GM12878 (cell line): ENCODE data around the gene CIDEA. TPM values are rescaled to one million over a fixed set of nuclear protein-coding genes. Genes with fewer than 3 reads are reported as not detected.

Source experiments
- ASH2L ChIP-seq: fragments of 300-600, 200-600 bp; sonication (generic); IDR thresholded peaks from 2 replicates; pipeline ENCODE4 v1.6.1; 2017; ENCODE audit warnings: low read depth, mild to moderate bottlenecking, borderline replicate concordance
- E4F1 ChIP-seq: fragments of 450-650 bp; IDR thresholded peaks from 2 replicates; pipeline ENCODE4 v1.6.1; 2018; ENCODE audit warnings: borderline replicate concordance, mild to moderate bottlenecking; ENCODE audit not compliant: partially characterized antibody
- IRF5 ChIP-seq: fragments of 450-650 bp; IDR thresholded peaks from 2 replicates; pipeline ENCODE4 v1.6.1; 2017; ENCODE audit warnings: borderline replicate concordance
- KAT2A ChIP-seq: conservative IDR thresholded peaks from 2 replicates; pipeline ENCODE4 v1.6.1; 2011; ENCODE audit warnings: low read depth, low read length; ENCODE audit not compliant: control insufficient read depth
- POLR2AphosphoS5 ChIP-seq: IDR thresholded peaks from 2 replicates; pipeline ENCODE4 v1.6.1; 2011; ENCODE audit warnings: mild to moderate bottlenecking, low read length, inconsistent platforms
- REST ChIP-seq: IDR thresholded peaks from 2 replicates; pipeline ENCODE4 v1.6.1; 2012; ENCODE audit warnings: mild to moderate bottlenecking, low read depth, low read length
- SMARCA5 ChIP-seq: fragments of 450-650 bp; IDR thresholded peaks from 2 replicates; pipeline ENCODE4 v1.6.1; 2017; ENCODE audit warnings: mild to moderate bottlenecking
- ZBTB33 ChIP-seq: fragments of 450-650 bp; IDR thresholded peaks from 2 replicates; pipeline ENCODE4 v1.6.1; 2017; ENCODE audit warnings: mild to moderate bottlenecking
- polyA plus RNA-seq, 11 experiments: library from polyadenylated mRNA; depleted of rRNA in 4 of 11; unstranded in 6 of 11; stranded (reverse) in 5 of 11; fragments of >200 nt; fragmentation: Nextera tagmentation in 4 of 11; fragmentation: Illumina TruSeq in 1 of 11; extraction: Ambion mirVana in 4 of 11; extraction: Trizol in 1 of 11; gene quantifications; 1 replicate in 1 of 11; 2 replicates in 10 of 11; pipeline versions ENCODE4 v1.2.1 to v1.2.3, GENCODE V29; 2011 to 2016; ENCODE audit warnings: inconsistent platforms in 2 of 11, missing spikeins in 2 of 11, low read depth in 1 of 11
- total RNA-seq, 4 experiments: library from RNA; depleted of rRNA in 3 of 4; stranded (reverse); fragments of >200 nt in 3 of 4; fragmentation: Illumina TruSeq in 1 of 4; extraction: Trizol in 1 of 4; gene quantifications; 2 replicates each; pipeline versions ENCODE4 v1.2.1 to v1.2.3, GENCODE V29; 2013 to 2021

The CIDEA gene
- total and polyA plus RNA-seq, 10 of the 15 experiments (the other 5 are each of a cell fraction or from before 2014, with no cell fraction given): not detected

GRCh38 chr18:12308386-12309100 lies 54.4 kb downstream of the CIDEA start (continued):
- no peak for TF ChIP-seq E4F1
- TF ChIP-seq KAT2A: no peak
- no peak for TF ChIP-seq ZBTB33
- TF ChIP-seq REST: no peak
- TF ChIP-seq IRF5: no peak
- TF ChIP-seq POLR2AphosphoS5: no peak
- no peak for TF ChIP-seq SMARCA5
- no peak for TF ChIP-seq ASH2L
